ENCODE measurements around the gene UNC13C. TPM values are rescaled to one million over a fixed set of nuclear protein-coding genes. Genes with fewer than 3 reads are reported as not detected.
"Not testable (repeated sequence)": the region's sequence is repeated elsewhere in the genome, so short reads cannot be mapped to it uniquely, and the experiment has no call there.

Gene UNC13C
- total RNA-seq, 1 donor from 2014 or later = 0.21 TPM

GRCh38 chr15:54428596-54428995, 450.4 kb downstream of the UNC13C start:
- TF ChIP-seq CTCF (IDR thresholded peaks at IDR 0.05; ENCODE audit: insufficient read depth, low read length, poor library complexity, severe bottlenecking) = no peak
- Histone ChIP-seq H3K36me3 (ENCODE audit: control insufficient read depth, insufficient read depth, low read length) (no peaks in the 10 kb centered on the region), H3K27me3 (ENCODE audit: control insufficient read depth, insufficient read depth, low read length) (no peaks in the 10 kb centered on the region), H3K4me3 (ENCODE audit: low read depth, low read length) (no peak overlapping the region)
- no peak for DNase-seq (ENCODE audit: low read depth)

- H3K36me3 ChIP-seq (ENCODE audit: control insufficient read depth, insufficient read depth, low read length); H3K4me3 ChIP-seq (ENCODE audit: low read depth, low read length); H3K27me3 ChIP-seq (ENCODE audit: control insufficient read depth, insufficient read depth, low read length); DNase-seq (ENCODE audit: low read depth): not testable (repeated sequence)
Measured at GRCh38 chr15:54450288-54450687, 472.0 kb downstream of the UNC13C start.

- TF ChIP-seq CTCF (IDR thresholded peaks at IDR 0.05; ENCODE audit: insufficient read depth, low read length, poor library complexity, severe bottlenecking) = no peak
- no peaks in the 10 kb centered on the region for H3K36me3 ChIP-seq (ENCODE audit: control insufficient read depth, insufficient read depth, low read length)
- H3K27me3 ChIP-seq (ENCODE audit: control insufficient read depth, insufficient read depth, low read length) = no peaks in the 10 kb centered on the region
- no peak overlapping the region for H3K4me3 ChIP-seq (ENCODE audit: low read depth, low read length)
- no peak for DNase-seq (ENCODE audit: low read depth)
Measured at GRCh38 chr15:54456413-54456812, 478.2 kb downstream of the UNC13C start.

GRCh38 chr15:54462511-54462913, 484.3 kb downstream of the UNC13C start:
- DNase-seq (ENCODE audit: low read depth) = no peak
- TF ChIP-seq CTCF (IDR thresholded peaks at IDR 0.05; ENCODE audit: insufficient read depth, low read length, poor library complexity, severe bottlenecking) = no peak
- Histone ChIP-seq H3K4me3 (ENCODE audit: low read depth, low read length) (no peak overlapping the region), H3K36me3 (ENCODE audit: control insufficient read depth, insufficient read depth, low read length) (no peaks in the 10 kb centered on the region), H3K27me3 (ENCODE audit: control insufficient read depth, insufficient read depth, low read length) (no peaks in the 10 kb centered on the region)

- Histone ChIP-seq H3K27me3 (ENCODE audit: control insufficient read depth, insufficient read depth, low read length) (no peaks in the 10 kb centered on the region), H3K36me3 (ENCODE audit: control insufficient read depth, insufficient read depth, low read length) (no peaks in the 10 kb centered on the region), H3K4me3 (ENCODE audit: low read depth, low read length) (no peak overlapping the region)
- DNase-seq (ENCODE audit: low read depth) = no peak
- TF ChIP-seq CTCF (IDR thresholded peaks at IDR 0.05; ENCODE audit: insufficient read depth, low read length, poor library complexity, severe bottlenecking) = no peak
Measured at GRCh38 chr15:54481819-54482218, 503.6 kb downstream of the UNC13C start.

- DNase-seq (ENCODE audit: low read depth) = no peak
Measured at GRCh38 chr15:54482251-54482650, 504.0 kb downstream of the UNC13C start.

More at GRCh38 chr15:54482251-54482650, 504.0 kb downstream of the UNC13C start:
- H3K27me3 ChIP-seq (ENCODE audit: control insufficient read depth, insufficient read depth, low read length) = no peaks in the 10 kb centered on the region
- H3K4me3 ChIP-seq (ENCODE audit: low read depth, low read length) = no peak overlapping the region
- no peaks in the 10 kb centered on the region for H3K36me3 ChIP-seq (ENCODE audit: control insufficient read depth, insufficient read depth, low read length)
- TF ChIP-seq CTCF (IDR thresholded peaks at IDR 0.05; ENCODE audit: insufficient read depth, low read length, poor library complexity, severe bottlenecking) = no peak
